Glutamatergic neuron (in vitro differentiated cells): ENCODE measurements around the gene ANKRD13D. TPM values are rescaled to one million over a fixed set of nuclear protein-coding genes. Genes with fewer than 3 reads are reported as not detected.

ENCODE experiments used
- DNase-seq: peaks from one replicate; pipeline ENCODE4 v3.0.0; 2022
- H3K27ac Mint-ChIP-seq: one replicate; pipeline ENCODE4 v1.8.0; 2020; ENCODE audit warnings: mild to moderate bottlenecking, mixed read lengths, inconsistent platforms; ENCODE audit not compliant: unreplicated experiment
- H3K27me3 Mint-ChIP-seq: one replicate; pipeline ENCODE4 v1.8.0; 2020; ENCODE audit warnings: mild to moderate bottlenecking, moderate library complexity, mixed read lengths, inconsistent platforms; ENCODE audit not compliant: unreplicated experiment
- H3K36me3 Mint-ChIP-seq: one replicate; pipeline ENCODE4 v1.8.0; 2020; ENCODE audit warnings: mild to moderate bottlenecking, mixed read lengths, inconsistent platforms; ENCODE audit not compliant: unreplicated experiment
- H3K4me1 Mint-ChIP-seq: one replicate; pipeline ENCODE4 v1.8.0; 2020; ENCODE audit warnings: mild to moderate bottlenecking, low read depth, mixed read lengths, inconsistent platforms; ENCODE audit not compliant: unreplicated experiment
- H3K4me3 Mint-ChIP-seq: one replicate; pipeline ENCODE4 v1.8.0; 2020; ENCODE audit warnings: mild to moderate bottlenecking, mixed read lengths, inconsistent platforms; ENCODE audit not compliant: unreplicated experiment
- H3K9me3 Mint-ChIP-seq: one replicate; pipeline ENCODE4 v1.8.0; 2020; ENCODE audit warnings: mild to moderate bottlenecking, moderate library complexity, mixed read lengths, inconsistent platforms; ENCODE audit not compliant: unreplicated experiment
- CTCF ChIP-seq: fragments of 200-600 bp; sonication (generic); IDR thresholded peaks from one replicate; pipeline ENCODE4 v1.5.0; 2021; ENCODE audit not compliant: partially characterized antibody, unreplicated experiment
- total RNA-seq: library from RNA; stranded (reverse); fragmentation: NEBNext Ultra II Directional; extraction: Animal tissue kit (Norgen Biotek cat#: 25700); gene quantifications from one replicate; pipeline ENCODE4 v1.2.1, GENCODE V29; 2021; ENCODE audit not compliant: unreplicated experiment

ANKRD13D gene
- total RNA-seq, 1 donor from 2014 or later, result 109 TPM

GRCh38 chr11:67251841-67252240 lies 37.3 kb upstream of the ANKRD13D start:
- Mint-ChIP-seq H3K4me1 (no peaks in the 10 kb centered on the region), H3K4me3 (no peak overlapping the region), H3K36me3 (no peaks in the 10 kb centered on the region), H3K9me3 (peaks cover 7% of the 10 kb centered on the region), H3K27me3 (no peaks in the 10 kb centered on the region), H3K27ac (no peak overlapping the region)
- DNase-seq, result no peak
- no peak for TF ChIP-seq CTCF

GRCh38 chr11:67252831-67253239 lies 36.3 kb upstream of the ANKRD13D start:
- no peak for TF ChIP-seq CTCF
- H3K36me3 Mint-ChIP-seq, result no peaks in the 10 kb centered on the region
- no peak overlapping the region for H3K4me3 Mint-ChIP-seq
- no peaks in the 10 kb centered on the region for H3K27me3 Mint-ChIP-seq
- peak; percentile 23 for DNase-seq
- H3K4me1 Mint-ChIP-seq, result no peaks in the 10 kb centered on the region
- peaks cover 7% of the 10 kb centered on the region for H3K9me3 Mint-ChIP-seq
- H3K27ac Mint-ChIP-seq, result no peak overlapping the region

- no peaks in the 10 kb centered on the region for H3K36me3 Mint-ChIP-seq
- no peak overlapping the region for H3K4me3 Mint-ChIP-seq
- H3K27me3 Mint-ChIP-seq, result peaks cover 2% of the 10 kb centered on the region
- no peak for DNase-seq
- no peak overlapping the region for H3K27ac Mint-ChIP-seq
- H3K4me1 Mint-ChIP-seq, result no peaks in the 10 kb centered on the region
- TF ChIP-seq CTCF, result no peak
- H3K9me3 Mint-ChIP-seq, result peaks cover 7% of the 10 kb centered on the region
These were observed 35.1 kb upstream of the ANKRD13D start for GRCh38 chr11:67253872-67254624.

GRCh38 chr11:67254798-67255197 lies 34.3 kb upstream of the ANKRD13D start:
- H3K27me3 Mint-ChIP-seq, result peaks cover 3% of the 10 kb centered on the region
- DNase-seq, result no peak
- no peaks in the 10 kb centered on the region for H3K4me1 Mint-ChIP-seq
- peaks cover 7% of the 10 kb centered on the region for H3K9me3 Mint-ChIP-seq
- no peaks in the 10 kb centered on the region for H3K36me3 Mint-ChIP-seq
- H3K4me3 Mint-ChIP-seq, result no peak overlapping the region
- no peak overlapping the region for H3K27ac Mint-ChIP-seq
- no peak for TF ChIP-seq CTCF

GRCh38 chr11:67255353-67255752 lies 33.8 kb upstream of the ANKRD13D start:
- TF ChIP-seq CTCF, result no peak
- Mint-ChIP-seq H3K4me3 (no peak overlapping the region), H3K4me1 (no peaks in the 10 kb centered on the region), H3K36me3 (no peaks in the 10 kb centered on the region), H3K27ac (no peak overlapping the region), H3K9me3 (peaks cover 7% of the 10 kb centered on the region), H3K27me3 (peaks cover 3% of the 10 kb centered on the region)
- no peak for DNase-seq
